K562 (cell line): Measurements from ENCODE around the gene CEACAM8.

Experiments used
- ETS1 ChIP-seq: conservative IDR thresholded peaks from 2 replicates; pipeline ENCODE4 v1.6.1; 2011; ENCODE audit warnings: low read depth, mild to moderate bottlenecking, low read length; ENCODE audit not compliant: control insufficient read depth
- FOXA3 ChIP-seq, 2 experiments: fragments of 450-650 bp in 1 of 2; sonication (generic) in 1 of 2; formaldehyde crosslinking; IDR thresholded peaks in 1 of 2; conservative IDR thresholded peaks in 1 of 2; 2 replicates each; pipeline versions ENCODE4 v1.4.0 to v1.8.0; 2020 to 2022; ENCODE audit warnings: mild to moderate bottlenecking in 2 of 2, missing genetic modification reagents in 1 of 2
- NBN ChIP-seq: fragments of 450-650 bp; IDR thresholded peaks from 2 replicates; pipeline ENCODE4 v1.6.1; 2016; ENCODE audit warnings: low read depth, mild to moderate bottlenecking
- RB1 ChIP-seq: fragments of 450-650 bp; IDR thresholded peaks from 2 replicates; pipeline ENCODE4 v1.6.1; 2017; ENCODE audit warnings: low read depth, mild to moderate bottlenecking
- RCOR1 ChIP-seq, 2 experiments: IDR thresholded peaks; 2 replicates each; pipeline ENCODE4 v1.6.1; 2012; ENCODE audit warnings: low read depth in 2 of 2, low read length in 2 of 2, borderline replicate concordance in 1 of 2, improper control_type of control experiment in 1 of 2
- SMARCE1 ChIP-seq: fragments of 450-650 bp; IDR thresholded peaks from 2 replicates; pipeline ENCODE4 v1.7.1; 2016; ENCODE audit warnings: mild to moderate bottlenecking
- ZBTB5 ChIP-seq: fragments of 450-650 bp; IDR thresholded peaks from 2 replicates; pipeline ENCODE4 v1.6.1; 2017; ENCODE audit warnings: antibody characterized with exemption
- ZFP36 ChIP-seq: fragments of 150-350 bp; IDR thresholded peaks from 2 replicates; pipeline ENCODE4 v1.6.1; 2018; ENCODE audit warnings: low read length, low read depth; ENCODE audit not compliant: partially characterized antibody
- ZFX ChIP-seq: sonication (generic); formaldehyde crosslinking; IDR thresholded peaks from 2 replicates; pipeline ENCODE4 v1.8.0; 2022; ENCODE audit warnings: mild to moderate bottlenecking, missing genetic modification reagents, moderate library complexity
- TF ChIP-seq, protein P1 (sequence below): fragments of 450-650 bp; IDR thresholded peaks from 2 replicates; pipeline ENCODE4 v1.6.1; 2016; ENCODE audit warnings: missing biosample characterization, missing genetic modification characterization

DNA sequence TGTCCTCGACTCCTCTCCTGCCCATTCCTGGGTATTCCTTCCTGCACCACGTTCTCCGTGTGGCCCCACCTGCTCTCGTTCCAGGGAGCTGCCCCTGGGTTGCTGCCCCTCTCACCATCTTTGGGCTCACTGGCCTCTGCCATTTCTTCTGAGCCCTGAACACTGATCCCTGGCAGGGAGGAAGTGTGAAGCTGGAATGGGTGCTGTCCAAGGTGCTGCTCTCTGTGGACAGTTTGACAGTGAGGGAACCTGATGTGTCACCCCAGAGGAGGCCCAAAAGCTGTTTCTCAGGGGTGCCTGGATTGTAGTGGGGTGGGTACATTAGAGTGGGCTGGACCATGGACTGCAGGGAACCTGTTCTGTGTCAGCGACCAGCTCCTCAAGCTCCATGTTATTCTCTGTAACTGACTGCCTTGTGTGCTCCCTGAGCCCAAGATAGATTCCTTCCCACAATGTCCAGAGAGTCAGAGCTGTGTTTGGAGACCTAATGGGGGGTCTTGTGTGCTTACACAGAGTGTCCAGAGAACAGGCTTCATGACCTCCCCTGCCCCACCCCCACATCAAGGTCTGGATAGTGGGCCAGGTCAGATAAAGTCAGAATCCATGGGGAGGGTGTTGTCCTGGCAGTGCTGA, 7.2 kb upstream of the CEACAM8 start:
- no peak for TF ChIP-seq SMARCE1
- TF ChIP-seq NBN, result no peak
- no peak for TF ChIP-seq ZFX (CRISPR knock-in tag)
- no peak for TF ChIP-seq RCOR1 (IDR thresholded peaks at IDR 0.05; ENCODE audit: borderline replicate concordance in 1 of 2, low read depth in 2 of 2, low read length in 2 of 2)
- TF ChIP-seq ETS1, result no peak
- TF ChIP-seq RB1, result no peak
- no peak for TF ChIP-seq ZFP36
- TF ChIP-seq ZBTB5, result no peak
- no peak for TF ChIP-seq FOXA3 (CRISPR knock-in tag; conservative IDR thresholded peaks at IDR 0.05 in 1 of 2, IDR thresholded peaks at IDR 0.05 in 1 of 2)
- TF ChIP-seq, protein P1, sequence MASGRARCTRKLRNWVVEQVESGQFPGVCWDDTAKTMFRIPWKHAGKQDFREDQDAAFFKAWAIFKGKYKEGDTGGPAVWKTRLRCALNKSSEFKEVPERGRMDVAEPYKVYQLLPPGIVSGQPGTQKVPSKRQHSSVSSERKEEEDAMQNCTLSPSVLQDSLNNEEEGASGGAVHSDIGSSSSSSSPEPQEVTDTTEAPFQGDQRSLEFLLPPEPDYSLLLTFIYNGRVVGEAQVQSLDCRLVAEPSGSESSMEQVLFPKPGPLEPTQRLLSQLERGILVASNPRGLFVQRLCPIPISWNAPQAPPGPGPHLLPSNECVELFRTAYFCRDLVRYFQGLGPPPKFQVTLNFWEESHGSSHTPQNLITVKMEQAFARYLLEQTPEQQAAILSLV (tag), result no peak
